Neural progenitor cell (in vitro differentiated cells): ENCODE measurements around the gene ABCA3. TPM values are rescaled to one million over a fixed set of nuclear protein-coding genes. Genes with fewer than 3 reads are reported as not detected.
"Not testable (repeated sequence)": the region's sequence is repeated elsewhere in the genome, so short reads cannot be mapped to it uniquely, and the experiment has no call there.

ENCODE experiments used
- DNase-seq: peaks from one replicate; pipeline ENCODE4 v3.0.0-alpha.2; 2016; ENCODE audit warnings: low spot score
- H2AFZ ChIP-seq: fragments of 200-600 bp; sonication (generic); replicated peaks from 2 replicates; pipeline ENCODE4 v1.6.1; 2016; ENCODE audit warnings: antibody characterized with exemption
- H3F3A ChIP-seq: fragments of 200-600 bp; sonication (generic); 2 replicates; pipeline ENCODE4 v1.6.1; 2016; ENCODE audit warnings: antibody characterized with exemption, low read depth
- H3K27ac ChIP-seq: fragments of 200-600 bp; sonication (generic); 2 replicates; pipeline ENCODE4 v1.5.1; 2016; ENCODE audit warnings: mild to moderate bottlenecking
- H3K27me3 ChIP-seq: fragments of 200-600 bp; sonication (generic); 2 replicates; pipeline ENCODE4 v1.6.1; 2016; ENCODE audit warnings: mild to moderate bottlenecking, moderate library complexity
- H3K36me3 ChIP-seq: fragments of 200-600 bp; sonication (generic); 2 replicates; pipeline ENCODE4 v1.5.1; 2016
- H3K4me1 ChIP-seq: fragments of 200-600 bp; sonication (generic); 2 replicates; pipeline ENCODE4 v1.6.1; 2016; ENCODE audit warnings: mixed run types
- H3K4me2 ChIP-seq: fragments of 200-600 bp; sonication (generic); 2 replicates; pipeline ENCODE4 v1.6.1; 2016
- H3K4me3 ChIP-seq: fragments of 200-600 bp; sonication (generic); 2 replicates; pipeline ENCODE4 v1.5.1; 2016
- H3K79me2 ChIP-seq: fragments of 200-600 bp; sonication (generic); 2 replicates; pipeline ENCODE4 v1.6.1; 2016; ENCODE audit warnings: low read depth
- H3K9ac ChIP-seq: fragments of 200-600 bp; sonication (generic); 2 replicates; pipeline ENCODE4 v1.6.1; 2016
- H3K9me3 ChIP-seq: fragments of 200-600 bp; sonication (generic); 2 replicates; pipeline ENCODE4 v1.5.1; 2016; ENCODE audit warnings: low read depth
- H4K20me1 ChIP-seq: fragments of 200-600 bp; sonication (generic); 2 replicates; pipeline ENCODE4 v1.6.1; 2016; ENCODE audit warnings: low read depth
- H3K27ac Mint-ChIP-seq: 3 replicates; pipeline ENCODE4 v1.8.0; 2021; ENCODE audit warnings: mixed read lengths
- H3K27me3 Mint-ChIP-seq: 2 replicates; pipeline ENCODE4 v1.8.0; 2022; ENCODE audit warnings: low read depth, mild to moderate bottlenecking, inconsistent platforms, moderate library complexity, mixed read lengths; ENCODE audit not compliant: insufficient read depth
- H3K36me3 Mint-ChIP-seq: 3 replicates; pipeline ENCODE4 v1.8.0; 2021; ENCODE audit warnings: mixed read lengths
- H3K4me1 Mint-ChIP-seq: 3 replicates; pipeline ENCODE4 v1.8.0; 2021; ENCODE audit warnings: mixed read lengths
- H3K4me3 Mint-ChIP-seq: 3 replicates; pipeline ENCODE4 v1.8.0; 2021; ENCODE audit warnings: mild to moderate bottlenecking, moderate library complexity, mixed read lengths
- H3K9me3 Mint-ChIP-seq: 3 replicates; pipeline ENCODE4 v1.8.0; 2020; ENCODE audit warnings: mixed read lengths
- EZH2 ChIP-seq: fragments of 200-600 bp; sonication (generic); IDR thresholded peaks from 2 replicates; pipeline ENCODE4 v1.6.1; 2017; ENCODE audit warnings: antibody characterized with exemption, mild to moderate bottlenecking, moderate library complexity
- EZH2phosphoT487 ChIP-seq: fragments of 200-600 bp; sonication (generic); IDR thresholded peaks from 2 replicates; pipeline ENCODE4 v1.6.1; 2017; ENCODE audit warnings: antibody characterized with exemption
- total RNA-seq: library from RNA; depleted of rRNA; stranded (reverse); fragments of >200 nt; gene quantifications from 2 replicates; pipeline ENCODE4 v1.2.3, GENCODE V29; 2015; ENCODE audit warnings: low replicate concordance
- TF ChIP-seq, protein P1 (sequence below): fragments of 200-600 bp; sonication (generic); IDR thresholded peaks from 2 replicates; pipeline ENCODE4 v1.5.1; 2017; ENCODE audit warnings: antibody characterized with exemption, mild to moderate bottlenecking

ABCA3 gene
- total RNA-seq, 1 donor from 2014 or later = 9.7 TPM

DNA sequence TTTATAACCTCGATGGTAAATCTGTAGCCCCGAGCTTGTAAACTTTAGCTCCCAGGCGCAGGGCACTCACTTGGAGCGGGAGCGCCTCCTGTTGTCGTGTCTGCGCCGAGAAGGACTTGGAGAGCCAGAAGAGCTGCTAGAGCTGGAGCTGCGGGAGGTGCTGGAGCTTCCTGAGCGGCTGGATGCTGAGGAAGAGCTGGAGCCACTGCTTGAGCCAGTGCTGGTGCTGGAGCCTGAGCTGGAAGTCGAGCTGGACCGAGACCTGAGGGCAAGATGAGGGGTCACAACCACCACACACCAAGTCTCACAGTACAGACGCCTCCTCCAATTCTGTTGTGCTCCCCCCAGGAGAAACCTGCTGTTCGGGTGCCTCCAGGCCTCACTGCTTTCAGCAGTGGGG lies 77.5 kb downstream of the ABCA3 start:
- H3K27me3 ChIP-seq = not testable (repeated sequence)

DNA sequence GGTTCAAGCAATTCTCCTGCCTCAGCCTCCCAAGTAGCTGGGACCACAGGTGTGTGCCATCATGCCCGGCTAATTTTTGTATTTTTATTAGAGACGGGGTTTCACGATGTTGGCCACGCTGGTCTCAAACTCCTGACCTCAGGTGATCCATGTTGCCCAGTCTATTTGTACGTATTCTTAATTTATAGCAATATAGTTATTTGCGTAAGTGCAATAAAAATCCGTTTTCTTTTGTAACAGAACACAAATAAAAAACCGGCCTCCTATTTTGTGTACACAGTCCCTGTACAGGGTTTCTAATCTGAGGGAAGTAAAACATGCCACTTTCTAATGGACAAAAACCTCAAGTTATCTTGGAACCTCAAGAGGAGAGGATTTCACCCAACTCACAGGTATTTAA lies 80.3 kb downstream of the ABCA3 start:
- Histone ChIP-seq H3K9me3 (no peaks in the 10 kb centered on the region), H3K9ac (no peak overlapping the region), H3K79me2 (peaks cover 89% of the 10 kb centered on the region), H3K4me2 (no peak overlapping the region), H3K4me3 (no peak overlapping the region), H3F3A (peaks cover 25% of the 10 kb centered on the region), H2AFZ (no peak overlapping the region), H4K20me1 (peaks cover 78% of the 10 kb centered on the region), H3K36me3 (peaks cover 23% of the 10 kb centered on the region), H3K27ac (no peak overlapping the region), H3K27me3 (no peaks in the 10 kb centered on the region), H3K4me1 (no peaks in the 10 kb centered on the region)
- Mint-ChIP-seq H3K9me3 (no peaks in the 10 kb centered on the region), H3K4me3 (no peak overlapping the region), H3K4me1 (peaks cover 7% of the 10 kb centered on the region), H3K36me3 (peaks cover 44% of the 10 kb centered on the region), H3K27me3 (peaks cover 8% of the 10 kb centered on the region), H3K27ac (no peak overlapping the region)
- DNase-seq = no peak
- TF ChIP-seq EZH2 (no peak), EZH2phosphoT487 (no peak)
- TF ChIP-seq, protein P1, sequence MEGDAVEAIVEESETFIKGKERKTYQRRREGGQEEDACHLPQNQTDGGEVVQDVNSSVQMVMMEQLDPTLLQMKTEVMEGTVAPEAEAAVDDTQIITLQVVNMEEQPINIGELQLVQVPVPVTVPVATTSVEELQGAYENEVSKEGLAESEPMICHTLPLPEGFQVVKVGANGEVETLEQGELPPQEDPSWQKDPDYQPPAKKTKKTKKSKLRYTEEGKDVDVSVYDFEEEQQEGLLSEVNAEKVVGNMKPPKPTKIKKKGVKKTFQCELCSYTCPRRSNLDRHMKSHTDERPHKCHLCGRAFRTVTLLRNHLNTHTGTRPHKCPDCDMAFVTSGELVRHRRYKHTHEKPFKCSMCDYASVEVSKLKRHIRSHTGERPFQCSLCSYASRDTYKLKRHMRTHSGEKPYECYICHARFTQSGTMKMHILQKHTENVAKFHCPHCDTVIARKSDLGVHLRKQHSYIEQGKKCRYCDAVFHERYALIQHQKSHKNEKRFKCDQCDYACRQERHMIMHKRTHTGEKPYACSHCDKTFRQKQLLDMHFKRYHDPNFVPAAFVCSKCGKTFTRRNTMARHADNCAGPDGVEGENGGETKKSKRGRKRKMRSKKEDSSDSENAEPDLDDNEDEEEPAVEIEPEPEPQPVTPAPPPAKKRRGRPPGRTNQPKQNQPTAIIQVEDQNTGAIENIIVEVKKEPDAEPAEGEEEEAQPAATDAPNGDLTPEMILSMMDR = no peak

More for the DNA sequence above, 77.5 kb downstream of the ABCA3 start:
- H3K4me3 Mint-ChIP-seq, H3K9ac ChIP-seq, DNase-seq, H3K27ac Mint-ChIP-seq, H3K4me3 ChIP-seq, H3K27ac ChIP-seq, H3K4me2 ChIP-seq, H3K9me3 Mint-ChIP-seq, H3K27me3 Mint-ChIP-seq, H3K9me3 ChIP-seq, H2AFZ ChIP-seq, H3K4me1 ChIP-seq: not testable (repeated sequence)
- H3K36me3 Mint-ChIP-seq = peaks cover 35% of the 10 kb centered on the region
- peaks cover 97% of the 10 kb centered on the region for H3K79me2 ChIP-seq
- H4K20me1 ChIP-seq = peaks cover 86% of the 10 kb centered on the region
- H3K4me1 Mint-ChIP-seq = peaks cover 19% of the 10 kb centered on the region
- peaks cover 23% of the 10 kb centered on the region for H3K36me3 ChIP-seq
- peaks cover 18% of the 10 kb centered on the region for H3F3A ChIP-seq

- peaks cover 23% of the 10 kb centered on the region for H3K36me3 ChIP-seq
Measured at GRCh38 chr16:2258530-2258929, 82.0 kb downstream of the ABCA3 start.

DNA sequence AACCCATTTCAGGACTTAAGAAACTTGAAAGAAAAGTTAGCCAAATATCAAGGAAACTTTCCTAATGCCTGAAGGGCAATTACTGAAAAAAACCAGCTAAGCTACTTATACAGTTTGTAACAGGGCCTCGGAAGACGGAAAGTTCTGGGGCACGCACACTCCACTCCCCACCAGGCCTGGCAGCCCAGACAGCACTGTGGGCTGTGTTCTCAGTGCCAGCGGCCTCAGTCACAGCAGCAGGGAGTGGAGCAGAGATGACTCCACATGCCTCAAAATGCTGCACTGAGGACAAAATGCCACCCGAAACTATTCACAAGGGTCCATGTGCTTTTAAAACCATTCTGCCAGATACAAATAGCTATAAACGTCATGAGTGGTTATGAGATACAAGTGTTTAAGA lies 82.8 kb downstream of the ABCA3 start:
- Histone ChIP-seq H3K4me3 (no peak overlapping the region), H3K27me3 (no peaks in the 10 kb centered on the region), H3K4me1 (no peaks in the 10 kb centered on the region), H3F3A (peaks cover 47% of the 10 kb centered on the region), H3K79me2 (peaks cover 64% of the 10 kb centered on the region), H3K9me3 (no peaks in the 10 kb centered on the region), H3K9ac (no peak overlapping the region), H3K4me2 (no peak overlapping the region), H3K36me3 (peaks cover 23% of the 10 kb centered on the region), H2AFZ (no peak overlapping the region), H4K20me1 (peaks cover 67% of the 10 kb centered on the region), H3K27ac (no peak overlapping the region)
- Mint-ChIP-seq H3K27me3 (peaks cover 8% of the 10 kb centered on the region), H3K9me3 (no peaks in the 10 kb centered on the region), H3K4me3 (no peak overlapping the region), H3K4me1 (no peaks in the 10 kb centered on the region), H3K36me3 (peaks cover 47% of the 10 kb centered on the region), H3K27ac (no peak overlapping the region)
- TF ChIP-seq, protein P1 = no peak
- TF ChIP-seq EZH2phosphoT487 = no peak
- no peak for TF ChIP-seq EZH2
- DNase-seq = no peak

More at GRCh38 chr16:2258530-2258929, 82.0 kb downstream of the ABCA3 start:
- not testable (repeated sequence) for H3K4me2 ChIP-seq, H3K4me1 Mint-ChIP-seq, H3K4me3 ChIP-seq, H3K27ac Mint-ChIP-seq, H3K27ac ChIP-seq, H2AFZ ChIP-seq, H3K9ac ChIP-seq, H3K9me3 ChIP-seq, H3K9me3 Mint-ChIP-seq, H3K4me3 Mint-ChIP-seq, H3K27me3 ChIP-seq, H3K27me3 Mint-ChIP-seq, H3K4me1 ChIP-seq, DNase-seq
- peaks cover 39% of the 10 kb centered on the region for H3F3A ChIP-seq
- peaks cover 72% of the 10 kb centered on the region for H3K79me2 ChIP-seq
- H3K36me3 Mint-ChIP-seq = peaks cover 42% of the 10 kb centered on the region
- H4K20me1 ChIP-seq = peaks cover 72% of the 10 kb centered on the region
